Measurements from ENCODE around the gene GLIPR1L1. TPM values are rescaled to one million over a fixed set of nuclear protein-coding genes. Genes with fewer than 3 reads are reported as not detected.
"Not testable (repeated sequence)": the region's sequence is repeated elsewhere in the genome, so short reads cannot be mapped to it uniquely, and the experiment has no call there.

The GLIPR1L1 gene, protein sequence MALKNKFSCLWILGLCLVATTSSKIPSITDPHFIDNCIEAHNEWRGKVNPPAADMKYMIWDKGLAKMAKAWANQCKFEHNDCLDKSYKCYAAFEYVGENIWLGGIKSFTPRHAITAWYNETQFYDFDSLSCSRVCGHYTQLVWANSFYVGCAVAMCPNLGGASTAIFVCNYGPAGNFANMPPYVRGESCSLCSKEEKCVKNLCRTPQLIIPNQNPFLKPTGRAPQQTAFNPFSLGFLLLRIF
- total RNA-seq: not detected

DNA sequence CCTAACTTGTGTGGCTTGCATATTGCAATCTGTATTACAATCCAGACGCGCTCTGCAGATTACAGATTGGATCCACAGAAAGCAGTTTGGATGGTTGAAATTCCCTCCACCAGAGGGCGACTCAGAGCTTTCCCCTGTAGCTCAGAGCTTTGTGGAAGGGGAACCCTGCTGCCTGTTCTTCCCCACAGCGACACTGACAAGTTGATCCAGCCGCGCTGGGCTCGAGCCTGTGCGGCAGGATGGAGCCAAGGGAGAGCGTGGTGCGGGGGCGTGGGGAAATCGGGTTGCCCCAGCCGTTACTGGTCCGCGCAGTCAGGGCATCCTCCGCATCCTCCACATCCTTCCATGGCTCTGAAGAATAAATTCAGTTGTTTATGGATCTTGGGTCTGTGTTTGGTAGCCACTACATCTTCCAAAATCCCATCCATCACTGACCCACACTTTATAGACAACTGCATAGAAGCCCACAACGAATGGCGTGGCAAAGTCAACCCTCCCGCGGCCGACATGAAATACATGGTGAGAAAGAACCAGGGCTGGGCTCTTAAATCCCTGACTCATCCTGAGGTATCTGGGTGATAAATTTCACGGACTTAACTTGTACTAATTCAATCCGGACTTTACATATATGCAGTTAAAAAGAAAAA lies at the start of gene GLIPR1L1:
TSS of gene GLIPR1L1 (plus strand) at position 287 of the 647 bp plus-strand sequence. CDS start at position 346, 59 bp downstream.
- peak; percentile 94 for DNase-seq

DNA sequence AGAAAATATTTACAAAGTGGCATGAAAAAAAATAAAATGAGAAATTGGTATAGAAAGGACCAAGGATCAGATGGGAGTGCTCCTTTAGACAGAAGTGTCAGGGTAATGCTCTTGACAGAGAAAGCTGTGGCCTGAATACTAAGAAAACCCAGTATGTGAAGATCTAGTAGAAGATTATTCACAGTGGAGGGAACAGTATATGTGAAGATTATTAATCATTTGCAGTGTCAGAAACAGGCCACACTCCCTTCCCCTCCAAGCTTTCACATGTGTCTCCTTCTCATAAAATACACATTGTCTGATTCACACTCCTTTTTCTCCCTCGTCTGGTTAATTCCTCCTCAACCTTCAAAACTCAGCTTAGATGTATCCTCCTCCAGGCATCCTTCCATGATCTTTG lies 45.6 kb upstream of the GLIPR1L1 start:
- DNase-seq: no peak

DNA sequence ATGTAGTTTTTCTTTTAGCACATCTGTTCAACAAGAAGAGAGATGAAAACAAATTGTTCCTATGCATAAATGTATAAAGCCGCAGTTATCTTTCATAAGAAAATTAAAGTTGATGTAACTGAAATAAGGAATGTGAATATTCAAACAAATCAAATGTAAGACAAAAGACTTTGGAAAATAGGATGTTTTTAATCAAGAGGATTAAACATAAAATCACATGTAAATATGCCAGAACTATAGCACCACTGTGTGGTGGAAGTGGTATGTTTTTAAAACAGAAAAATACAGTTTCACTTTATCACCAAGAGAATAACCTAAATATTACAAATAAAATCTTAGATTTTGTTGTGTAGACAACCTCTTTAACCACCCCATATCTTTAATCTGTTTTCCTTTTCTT lies 44.7 kb upstream of the GLIPR1L1 start:
- peak; percentile 2 for DNase-seq

DNA sequence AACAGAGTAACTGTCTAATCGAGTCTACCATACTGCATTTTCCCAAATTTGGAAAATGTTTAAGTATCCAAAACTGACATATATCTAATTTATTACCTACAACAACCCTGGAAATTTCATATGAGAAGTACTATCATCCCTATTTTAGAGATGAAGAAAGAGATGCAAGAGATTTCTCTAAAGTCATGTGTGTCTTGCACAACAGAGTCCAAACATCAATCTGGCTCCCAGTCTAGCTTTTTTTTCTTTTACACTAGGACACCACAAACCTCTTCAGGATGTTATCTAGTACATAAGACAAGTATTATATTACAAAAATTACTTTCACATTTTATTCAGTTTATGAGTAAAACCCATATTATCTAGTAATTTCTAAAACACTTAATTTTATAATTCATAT lies 43.5 kb upstream of the GLIPR1L1 start:
- no peak for DNase-seq

DNA sequence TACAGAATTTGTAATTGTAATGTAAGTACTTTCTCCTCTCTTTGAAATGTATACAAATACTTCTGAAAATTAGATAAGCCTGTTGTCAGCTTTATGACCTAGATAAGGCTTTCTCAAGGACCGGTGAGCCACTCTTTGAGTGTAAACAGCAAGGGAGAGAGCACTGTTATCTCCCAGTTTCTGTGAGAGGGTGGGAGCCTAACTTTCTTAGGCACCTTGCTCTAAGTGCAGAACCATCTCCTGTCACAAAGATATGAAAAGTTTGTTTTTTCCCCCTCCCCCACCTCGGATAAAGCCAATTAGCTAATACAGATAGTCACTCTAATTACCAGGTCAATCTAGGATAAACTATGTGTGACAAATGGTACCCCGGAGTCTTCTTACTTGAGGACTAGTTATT lies 40.1 kb upstream of the GLIPR1L1 start:
- no peak for DNase-seq

DNA sequence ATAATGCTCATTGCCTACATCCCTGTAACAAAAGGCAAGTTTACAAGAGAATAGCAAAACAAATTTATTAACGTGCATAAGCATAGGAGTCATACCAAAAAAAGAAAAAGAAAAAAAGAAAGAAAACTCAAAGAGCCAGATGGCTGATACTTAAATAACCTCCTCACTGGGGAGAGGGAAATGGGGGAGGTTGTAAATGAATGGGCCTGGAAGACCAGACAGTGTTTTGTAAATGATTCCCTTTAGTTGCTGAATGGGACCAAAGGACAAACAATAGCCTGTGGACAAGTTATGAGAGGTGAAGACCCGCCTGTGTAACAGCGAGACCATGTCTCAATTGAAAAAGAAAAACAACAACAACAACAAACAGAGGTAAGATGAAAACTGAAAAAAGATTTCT lies 39.7 kb upstream of the GLIPR1L1 start:
- no peak for DNase-seq

DNA sequence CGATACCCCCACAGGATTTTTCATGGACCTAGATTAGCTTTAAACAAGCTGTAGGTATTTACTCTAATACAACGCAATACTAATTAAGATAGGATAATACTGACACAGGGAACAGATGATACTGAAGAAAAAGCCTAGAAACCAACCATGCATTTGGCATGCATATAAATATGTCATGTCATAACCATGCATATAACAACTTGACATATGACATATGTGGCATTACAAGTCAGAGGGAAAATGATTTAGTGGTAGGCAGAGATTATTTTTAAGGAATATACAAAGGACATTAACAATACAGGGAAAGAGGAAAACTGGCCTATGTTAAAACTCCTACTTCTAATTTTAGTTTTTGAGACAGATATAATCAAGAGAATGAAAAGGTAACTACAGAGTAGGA lies 32.2 kb upstream of the GLIPR1L1 start:
- DNase-seq: no peak

DNA sequence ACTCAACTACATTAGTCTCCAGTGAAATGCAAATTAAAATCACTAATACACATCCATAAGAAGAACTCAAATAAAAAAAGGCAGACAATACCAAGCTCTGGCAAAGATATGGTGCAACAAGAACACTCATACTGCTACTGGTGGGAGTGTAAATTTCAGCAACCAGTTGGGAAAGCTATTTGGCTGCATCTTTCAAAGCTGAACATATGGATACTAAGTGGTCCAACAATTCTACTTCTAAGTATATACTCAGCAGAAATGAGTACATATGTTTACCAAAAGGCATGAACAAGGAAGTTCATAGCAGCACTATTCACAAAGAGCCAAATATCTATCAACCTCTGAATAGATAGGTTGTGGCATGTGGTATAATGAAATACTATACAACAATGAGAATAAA lies 31.7 kb upstream of the GLIPR1L1 start:
- DNase-seq: no peak

DNA sequence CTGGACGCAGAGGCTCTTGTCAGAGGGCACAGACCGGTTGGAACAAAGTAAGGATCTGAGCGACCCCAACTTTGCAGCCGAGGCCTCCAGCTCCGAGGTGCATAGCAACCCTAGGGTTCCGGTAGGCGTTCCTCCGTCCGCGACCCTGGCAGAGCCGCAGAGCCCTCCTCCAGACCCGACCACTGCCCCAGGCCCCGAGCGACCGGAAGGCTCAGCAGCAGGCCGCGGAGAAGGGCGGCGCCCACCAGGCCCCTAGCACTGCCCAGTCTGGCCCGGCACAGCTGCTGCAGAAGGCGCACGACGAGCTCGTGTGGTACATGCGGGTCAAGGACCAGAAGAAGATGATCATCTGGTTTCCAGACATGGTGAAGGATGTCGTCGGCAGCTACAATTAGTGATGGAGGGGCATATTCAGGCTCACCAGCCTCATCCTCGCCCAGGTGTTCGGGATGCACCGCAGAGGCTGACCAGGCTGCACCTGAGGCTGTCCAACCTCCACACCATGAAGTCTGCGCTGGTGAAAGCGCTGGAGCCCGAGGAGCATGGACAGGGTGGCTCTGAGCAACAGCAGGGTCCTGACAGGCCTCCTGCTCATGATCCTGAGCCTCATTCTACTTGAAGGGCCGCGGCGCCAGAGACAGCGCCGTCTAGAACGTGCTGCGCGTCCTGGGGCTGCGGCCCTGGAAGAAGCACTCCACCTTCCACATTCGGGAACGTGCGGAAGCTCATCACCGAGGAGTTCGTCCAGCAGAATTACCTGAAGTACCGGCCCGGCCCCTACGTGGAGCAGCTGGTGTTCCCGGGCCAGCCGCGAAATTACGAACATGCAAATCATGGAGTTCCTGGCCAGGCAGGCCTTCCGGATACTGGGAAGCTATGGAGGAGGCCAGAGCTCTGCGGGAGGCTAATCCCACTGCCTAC lies 28.8 kb upstream of the GLIPR1L1 start:
- no peak for DNase-seq

DNA sequence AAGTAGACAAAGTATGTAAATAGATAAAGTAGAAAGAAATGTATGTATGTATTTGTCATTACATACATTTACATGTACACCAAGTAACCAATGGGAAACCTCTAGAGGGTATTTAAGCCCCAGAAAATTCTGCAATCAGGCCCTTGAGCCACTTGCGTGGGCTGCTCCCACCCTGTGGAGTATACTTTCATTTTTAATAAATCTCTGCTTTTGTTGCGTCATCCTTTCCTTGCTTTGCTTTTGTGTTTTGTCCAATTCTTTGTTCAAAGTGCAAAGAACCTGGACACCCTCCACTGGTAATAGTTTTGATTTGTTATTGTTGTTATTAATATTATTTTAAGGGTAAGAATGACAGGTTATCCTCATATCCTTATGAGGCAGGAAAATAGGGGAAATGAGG lies 26.2 kb upstream of the GLIPR1L1 start:
- DNase-seq: no peak

DNA sequence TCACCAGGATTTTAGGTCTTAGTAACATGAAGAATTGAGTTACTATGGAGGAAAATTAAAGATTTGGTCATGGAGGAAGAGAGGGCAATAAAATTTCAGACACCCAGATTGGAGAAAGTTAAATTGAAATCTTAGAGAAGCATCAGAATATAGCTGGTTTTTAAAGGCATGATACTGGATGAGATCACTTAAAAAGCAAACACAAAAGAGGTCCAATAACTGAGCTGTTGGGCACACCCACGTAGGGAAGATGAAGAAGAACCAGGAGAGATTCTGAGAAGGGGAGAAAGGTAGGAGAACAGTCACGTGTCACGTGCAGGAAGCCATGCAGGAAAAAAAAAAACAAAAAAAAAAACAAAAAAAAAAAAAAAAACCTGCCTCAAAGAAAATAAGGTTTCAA lies 23.1 kb upstream of the GLIPR1L1 start:
- DNase-seq: no peak

DNA sequence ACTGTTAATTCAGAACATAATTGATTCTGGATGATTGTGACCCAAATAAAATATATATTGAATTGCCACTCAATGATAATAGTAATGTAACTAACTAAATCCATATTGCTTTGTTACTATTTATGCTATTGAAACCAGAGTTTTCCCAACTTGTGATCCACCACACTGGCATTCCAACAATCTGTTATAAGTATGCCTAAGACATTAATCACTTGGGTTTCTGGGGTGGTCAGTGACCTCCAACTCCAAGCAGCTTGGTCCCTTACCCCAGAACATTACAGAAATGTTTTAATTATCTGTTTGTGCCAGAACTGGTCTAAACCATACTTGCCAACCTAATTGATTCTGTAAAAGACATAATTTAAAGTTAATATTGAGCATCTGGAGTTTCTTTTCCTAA lies 19.0 kb upstream of the GLIPR1L1 start:
- DNase-seq: no peak

DNA sequence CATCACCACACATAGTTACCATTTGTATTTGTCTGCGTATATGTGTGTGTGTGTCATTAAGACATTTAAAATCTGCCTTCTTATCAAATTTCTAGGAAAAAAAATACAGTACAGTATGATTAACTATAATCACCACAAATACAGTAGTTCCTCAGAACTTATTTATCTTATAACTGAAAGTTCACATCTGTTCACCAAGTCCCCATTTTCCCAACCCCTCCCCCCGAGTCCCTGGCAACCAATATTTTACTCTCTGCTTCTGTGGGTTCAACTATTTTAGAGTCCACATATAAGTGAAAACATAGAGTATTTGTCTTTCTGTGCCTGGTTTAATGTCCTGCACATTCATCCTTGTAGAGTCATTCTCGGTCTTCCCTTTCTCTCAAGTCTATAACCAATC lies 16.7 kb upstream of the GLIPR1L1 start:
- no peak for DNase-seq

DNA sequence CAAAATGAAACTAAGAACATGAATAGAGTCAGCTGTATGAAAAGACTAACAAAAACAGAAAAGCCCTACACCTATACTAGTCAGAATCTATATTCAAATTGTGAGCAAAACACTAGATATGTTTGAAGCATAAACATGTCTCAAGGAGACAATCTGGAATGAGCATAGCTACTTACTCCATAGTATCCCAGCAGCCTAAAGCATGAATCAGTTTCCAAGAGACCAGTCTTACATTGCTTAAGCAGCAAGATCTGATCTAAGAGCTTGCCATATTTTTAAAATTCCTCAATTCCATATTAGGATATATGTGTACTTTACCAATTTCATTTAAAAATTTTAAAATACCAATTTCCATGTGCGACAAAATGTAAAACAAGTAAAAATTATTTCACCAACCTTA lies 12.0 kb upstream of the GLIPR1L1 start:
- no peak for DNase-seq

DNA sequence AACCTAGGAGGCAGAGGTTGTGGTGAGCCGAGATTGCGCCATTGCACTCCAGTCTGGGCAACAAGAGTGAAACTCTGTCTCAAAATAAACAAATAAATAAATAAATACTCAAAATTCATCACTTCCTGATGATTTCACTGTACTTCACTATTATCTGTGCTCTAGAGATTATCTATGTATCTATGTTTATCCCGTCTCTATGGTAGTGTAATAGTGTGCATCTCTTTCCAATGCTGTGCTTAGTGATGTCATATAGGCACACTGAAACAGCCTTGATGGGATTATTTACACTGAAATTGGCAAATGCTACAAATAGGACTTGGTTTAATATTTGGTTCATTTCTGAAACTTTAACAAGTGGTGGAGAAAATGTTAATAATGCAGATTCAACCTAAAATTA lies 10.8 kb upstream of the GLIPR1L1 start:
- no peak for DNase-seq

DNA sequence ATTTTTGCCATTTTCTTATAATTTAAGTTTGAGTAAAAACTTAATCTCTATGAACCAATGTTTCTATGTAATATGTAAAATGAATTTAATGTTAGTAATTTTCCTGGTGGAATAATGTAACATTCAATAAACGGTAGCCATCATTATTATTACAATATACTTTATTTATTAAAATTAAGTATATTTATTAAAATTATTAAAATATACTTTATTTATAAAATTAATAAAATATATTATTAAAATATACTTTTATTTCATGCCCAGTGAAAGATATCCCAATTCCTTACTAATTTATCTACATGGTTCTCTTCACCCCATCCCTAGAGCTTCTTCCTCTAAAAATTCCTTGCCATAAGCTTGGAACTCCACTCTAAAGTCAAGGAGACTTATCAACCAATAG lies 6.8 kb upstream of the GLIPR1L1 start:
- no peak for DNase-seq

DNA sequence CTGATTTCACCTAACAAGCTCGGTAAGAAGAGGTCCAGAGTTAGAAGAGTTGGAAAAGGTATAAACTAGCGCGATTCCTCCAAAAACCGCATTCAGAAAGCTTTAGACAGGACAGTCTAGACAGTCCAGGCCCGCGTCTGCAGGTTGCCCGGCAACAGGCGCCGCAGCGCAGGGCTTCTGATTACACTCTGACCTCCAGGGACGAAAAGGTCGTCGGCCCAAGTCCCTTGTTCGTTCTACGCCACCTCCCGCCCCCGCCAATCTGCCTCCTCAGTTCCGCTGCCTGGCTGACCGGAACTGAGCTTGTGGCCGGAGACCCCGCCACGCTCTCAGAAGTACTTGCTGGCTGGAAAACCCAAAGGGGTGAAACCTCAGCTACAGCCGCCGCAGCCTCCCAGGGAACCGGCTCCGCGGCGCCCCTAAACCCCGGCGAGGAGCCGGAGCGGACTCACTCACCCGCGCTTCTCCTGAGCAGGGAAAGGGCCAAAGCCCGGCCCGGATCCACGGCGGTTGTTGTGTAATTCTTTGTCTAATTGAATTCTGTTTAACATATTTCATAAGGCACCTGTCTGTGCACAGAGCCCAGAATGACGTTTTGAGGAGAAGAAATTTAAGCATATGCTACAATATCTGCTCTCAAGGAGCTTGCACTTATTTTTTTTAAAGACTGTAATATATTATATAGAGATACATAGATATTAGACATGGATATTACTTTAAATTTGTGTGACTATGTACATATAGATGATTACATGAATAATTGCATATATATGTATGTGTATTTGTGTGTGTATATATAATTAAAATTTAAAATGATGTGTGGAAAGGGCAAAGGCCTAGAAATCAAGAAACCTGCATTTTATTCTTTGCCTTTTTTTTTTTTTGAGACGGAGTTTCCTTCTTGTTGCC lies 4.3 kb upstream of the GLIPR1L1 start, which contains the start of gene CAPS2:
TSS of gene CAPS2 (minus strand) at position 407 of the 909 bp plus-strand sequence. CDS start 3,826 bp downstream, outside the sequence.
- peak; percentile 88 for DNase-seq

DNA sequence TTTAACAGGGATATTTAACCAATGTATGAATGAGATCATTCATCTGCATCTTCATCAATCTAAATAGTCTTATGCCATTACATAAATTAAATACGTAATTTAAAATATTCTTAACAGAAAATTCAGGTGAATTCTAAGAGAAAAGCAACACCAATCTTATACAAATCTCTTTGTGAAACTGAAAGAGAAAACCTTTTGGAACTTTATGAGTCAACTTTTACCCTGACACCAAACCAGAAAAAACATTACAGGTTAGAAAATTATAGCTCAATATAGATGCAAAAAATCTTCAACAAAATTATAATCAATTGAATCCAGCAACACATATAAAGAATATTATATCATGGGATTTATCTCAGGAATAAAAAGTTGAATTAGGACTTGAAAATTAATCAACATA lies 3.4 kb downstream of the GLIPR1L1 start:
- DNase-seq: no peak

DNA sequence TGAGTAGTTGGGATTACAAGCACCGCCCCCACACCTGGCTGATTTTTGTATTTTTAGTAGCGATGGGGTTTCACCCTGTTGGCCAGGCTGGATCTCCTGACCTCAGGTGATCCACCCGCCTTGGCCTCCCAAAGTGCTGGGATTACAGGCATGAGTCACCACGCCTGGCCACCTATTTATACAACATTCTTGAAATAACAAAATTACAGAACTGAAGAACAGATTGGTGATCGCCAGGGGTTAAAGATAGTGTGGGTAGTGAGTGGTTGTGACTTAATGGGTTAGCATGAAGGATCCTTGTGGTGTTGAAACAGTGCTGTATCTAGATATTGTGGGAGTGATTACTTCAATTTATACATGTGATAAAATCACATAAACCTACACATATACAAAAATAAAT lies 7.4 kb downstream of the GLIPR1L1 start:
- no peak for DNase-seq

DNA sequence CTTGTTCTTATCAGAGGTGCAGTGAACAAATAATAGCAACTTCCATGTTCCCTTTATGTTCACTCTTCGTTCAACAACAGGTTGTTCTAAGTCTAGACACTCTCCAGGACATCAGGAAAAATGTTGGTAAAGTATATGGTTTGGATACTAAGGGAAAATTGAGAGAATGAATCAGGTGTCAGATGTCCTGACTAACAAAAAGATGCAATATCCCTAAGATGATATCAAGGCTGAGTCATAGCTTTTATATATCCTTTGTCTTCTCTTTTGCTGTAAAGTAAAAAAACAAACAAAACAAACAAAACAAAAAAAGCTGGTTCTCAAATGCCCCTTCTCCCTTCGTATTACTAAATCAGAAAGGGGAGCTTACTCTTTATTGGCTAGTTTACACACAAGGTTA lies 11.1 kb downstream of the GLIPR1L1 start:
- DNase-seq: no peak

DNA sequence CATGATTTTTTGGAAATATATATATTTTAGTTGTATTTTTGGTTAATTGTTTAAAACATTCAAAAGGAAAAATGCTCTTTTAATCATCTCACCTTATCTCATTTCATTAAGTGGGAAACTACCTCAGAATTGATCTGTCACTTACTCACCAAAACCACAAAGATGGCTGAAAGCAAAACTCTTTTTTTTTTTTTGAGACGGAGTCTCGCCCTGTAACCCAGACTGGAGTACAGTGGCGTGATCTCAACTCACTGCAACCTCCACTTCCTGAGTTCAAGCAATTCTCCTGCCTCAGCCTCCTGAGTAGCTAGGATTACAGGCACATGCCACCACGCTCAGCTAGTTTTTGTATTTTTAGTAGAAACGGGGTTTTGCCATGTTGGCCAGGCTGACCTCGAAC lies 11.7 kb downstream of the GLIPR1L1 start:
- DNase-seq: not testable (repeated sequence)

DNA sequence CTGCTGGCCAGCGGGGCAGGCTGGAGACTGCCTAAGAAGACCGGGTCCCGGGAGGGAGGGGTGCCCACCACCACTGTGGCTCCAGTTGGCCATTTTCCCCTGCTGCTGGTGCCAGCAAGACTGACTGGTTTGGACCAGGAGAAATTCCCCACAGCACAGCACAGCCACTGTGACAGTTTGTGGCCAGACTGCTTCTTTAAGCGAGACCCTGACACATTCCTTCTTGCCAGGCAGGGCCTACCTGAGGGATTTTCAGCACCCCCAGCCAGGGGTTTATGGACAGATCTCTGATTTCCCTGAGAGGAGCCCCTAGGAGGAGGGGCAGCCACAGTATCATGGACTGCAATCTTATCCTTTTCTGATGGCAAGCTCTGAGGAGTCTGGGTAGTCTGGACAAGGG lies 15.5 kb downstream of the GLIPR1L1 start:
- DNase-seq: no peak

All from tongue (tissue), 2 donors.